ENCODE results near the gene TUBB2A.
"Not testable (repeated sequence)": the region's sequence is repeated elsewhere in the genome, so short reads cannot be mapped to it uniquely, and the experiment has no call there.

GRCh38 chr6:3170676-3171075 lies 13.3 kb upstream of the TUBB2A start:
- not testable (repeated sequence) for TF ChIP-seq CTCF (IDR thresholded peaks at IDR 0.05); ZFX (IDR thresholded peaks at IDR 0.05; ENCODE audit: borderline replicate concordance)

All from 22Rv1 (cell line).